Neural progenitor cell (in vitro differentiated cells): ENCODE results near the gene SLFNL1. TPM values are rescaled to one million over a fixed set of nuclear protein-coding genes. Genes with fewer than 3 reads are reported as not detected.

Experiments used
- DNase-seq: peaks from one replicate; pipeline ENCODE4 v3.0.0-alpha.2; 2016; ENCODE audit warnings: low spot score
- H2AFZ ChIP-seq: fragments of 200-600 bp; sonication (generic); replicated peaks from 2 replicates; pipeline ENCODE4 v1.6.1; 2016; ENCODE audit warnings: antibody characterized with exemption
- H3F3A ChIP-seq: fragments of 200-600 bp; sonication (generic); 2 replicates; pipeline ENCODE4 v1.6.1; 2016; ENCODE audit warnings: antibody characterized with exemption, low read depth
- H3K27ac ChIP-seq: fragments of 200-600 bp; sonication (generic); 2 replicates; pipeline ENCODE4 v1.5.1; 2016; ENCODE audit warnings: mild to moderate bottlenecking
- H3K27me3 ChIP-seq: fragments of 200-600 bp; sonication (generic); 2 replicates; pipeline ENCODE4 v1.6.1; 2016; ENCODE audit warnings: mild to moderate bottlenecking, moderate library complexity
- H3K36me3 ChIP-seq: fragments of 200-600 bp; sonication (generic); 2 replicates; pipeline ENCODE4 v1.5.1; 2016
- H3K4me1 ChIP-seq: fragments of 200-600 bp; sonication (generic); 2 replicates; pipeline ENCODE4 v1.6.1; 2016; ENCODE audit warnings: mixed run types
- H3K4me2 ChIP-seq: fragments of 200-600 bp; sonication (generic); 2 replicates; pipeline ENCODE4 v1.6.1; 2016
- H3K4me3 ChIP-seq: fragments of 200-600 bp; sonication (generic); 2 replicates; pipeline ENCODE4 v1.5.1; 2016
- H3K79me2 ChIP-seq: fragments of 200-600 bp; sonication (generic); 2 replicates; pipeline ENCODE4 v1.6.1; 2016; ENCODE audit warnings: low read depth
- H3K9ac ChIP-seq: fragments of 200-600 bp; sonication (generic); 2 replicates; pipeline ENCODE4 v1.6.1; 2016
- H3K9me3 ChIP-seq: fragments of 200-600 bp; sonication (generic); 2 replicates; pipeline ENCODE4 v1.5.1; 2016; ENCODE audit warnings: low read depth
- H4K20me1 ChIP-seq: fragments of 200-600 bp; sonication (generic); 2 replicates; pipeline ENCODE4 v1.6.1; 2016; ENCODE audit warnings: low read depth
- H3K27ac Mint-ChIP-seq: 3 replicates; pipeline ENCODE4 v1.8.0; 2021; ENCODE audit warnings: mixed read lengths
- H3K27me3 Mint-ChIP-seq: 2 replicates; pipeline ENCODE4 v1.8.0; 2022; ENCODE audit warnings: low read depth, mild to moderate bottlenecking, inconsistent platforms, moderate library complexity, mixed read lengths; ENCODE audit not compliant: insufficient read depth
- H3K36me3 Mint-ChIP-seq: 3 replicates; pipeline ENCODE4 v1.8.0; 2021; ENCODE audit warnings: mixed read lengths
- H3K4me1 Mint-ChIP-seq: 3 replicates; pipeline ENCODE4 v1.8.0; 2021; ENCODE audit warnings: mixed read lengths
- H3K4me3 Mint-ChIP-seq: 3 replicates; pipeline ENCODE4 v1.8.0; 2021; ENCODE audit warnings: mild to moderate bottlenecking, moderate library complexity, mixed read lengths
- H3K9me3 Mint-ChIP-seq: 3 replicates; pipeline ENCODE4 v1.8.0; 2020; ENCODE audit warnings: mixed read lengths
- EZH2 ChIP-seq: fragments of 200-600 bp; sonication (generic); IDR thresholded peaks from 2 replicates; pipeline ENCODE4 v1.6.1; 2017; ENCODE audit warnings: antibody characterized with exemption, mild to moderate bottlenecking, moderate library complexity
- EZH2phosphoT487 ChIP-seq: fragments of 200-600 bp; sonication (generic); IDR thresholded peaks from 2 replicates; pipeline ENCODE4 v1.6.1; 2017; ENCODE audit warnings: antibody characterized with exemption
- total RNA-seq: library from RNA; depleted of rRNA; stranded (reverse); fragments of >200 nt; gene quantifications from 2 replicates; pipeline ENCODE4 v1.2.3, GENCODE V29; 2015; ENCODE audit warnings: low replicate concordance
- TF ChIP-seq, protein P1 (sequence below): fragments of 200-600 bp; sonication (generic); IDR thresholded peaks from 2 replicates; pipeline ENCODE4 v1.5.1; 2017; ENCODE audit warnings: antibody characterized with exemption, mild to moderate bottlenecking

The SLFNL1 gene
- total RNA-seq, 1 donor from 2014 or later: not detected

DNA sequence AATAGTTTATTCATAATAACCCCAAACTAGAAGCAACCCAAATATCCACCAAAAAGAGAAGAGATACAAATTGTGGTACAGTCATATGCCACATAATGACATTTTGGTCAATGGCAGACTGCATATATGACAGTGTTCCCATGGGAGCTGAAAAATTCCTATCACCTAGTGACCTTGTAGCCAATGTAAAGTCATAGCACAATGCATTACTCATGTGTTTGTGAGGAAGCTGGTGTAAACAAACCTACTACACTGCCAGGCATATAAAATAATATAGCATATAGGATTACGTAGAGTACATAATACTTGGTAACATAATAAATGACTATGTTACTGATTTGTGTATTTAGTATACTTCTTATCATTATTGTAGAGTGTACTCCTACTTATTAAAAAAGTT lies 29.5 kb upstream of the SLFNL1 start:
- H3K36me3 ChIP-seq: peaks cover 4% of the 10 kb centered on the region
- peaks cover 33% of the 10 kb centered on the region for H3K36me3 Mint-ChIP-seq
- H3K9me3 Mint-ChIP-seq: no peaks in the 10 kb centered on the region
- H3K4me2 ChIP-seq: no peak overlapping the region
- H3K4me1 Mint-ChIP-seq: peaks cover 2% of the 10 kb centered on the region
- peaks cover 9% of the 10 kb centered on the region for H3K27me3 Mint-ChIP-seq
- no peak for DNase-seq
- TF ChIP-seq EZH2phosphoT487 (no peak), EZH2 (no peak)
- TF ChIP-seq, protein P1, sequence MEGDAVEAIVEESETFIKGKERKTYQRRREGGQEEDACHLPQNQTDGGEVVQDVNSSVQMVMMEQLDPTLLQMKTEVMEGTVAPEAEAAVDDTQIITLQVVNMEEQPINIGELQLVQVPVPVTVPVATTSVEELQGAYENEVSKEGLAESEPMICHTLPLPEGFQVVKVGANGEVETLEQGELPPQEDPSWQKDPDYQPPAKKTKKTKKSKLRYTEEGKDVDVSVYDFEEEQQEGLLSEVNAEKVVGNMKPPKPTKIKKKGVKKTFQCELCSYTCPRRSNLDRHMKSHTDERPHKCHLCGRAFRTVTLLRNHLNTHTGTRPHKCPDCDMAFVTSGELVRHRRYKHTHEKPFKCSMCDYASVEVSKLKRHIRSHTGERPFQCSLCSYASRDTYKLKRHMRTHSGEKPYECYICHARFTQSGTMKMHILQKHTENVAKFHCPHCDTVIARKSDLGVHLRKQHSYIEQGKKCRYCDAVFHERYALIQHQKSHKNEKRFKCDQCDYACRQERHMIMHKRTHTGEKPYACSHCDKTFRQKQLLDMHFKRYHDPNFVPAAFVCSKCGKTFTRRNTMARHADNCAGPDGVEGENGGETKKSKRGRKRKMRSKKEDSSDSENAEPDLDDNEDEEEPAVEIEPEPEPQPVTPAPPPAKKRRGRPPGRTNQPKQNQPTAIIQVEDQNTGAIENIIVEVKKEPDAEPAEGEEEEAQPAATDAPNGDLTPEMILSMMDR: no peak
- no peaks in the 10 kb centered on the region for H3K79me2 ChIP-seq
- no peaks in the 10 kb centered on the region for H4K20me1 ChIP-seq
- H3K27me3 ChIP-seq: no peaks in the 10 kb centered on the region
- H2AFZ ChIP-seq: no peak overlapping the region
- no peak overlapping the region for H3K27ac ChIP-seq
- H3K4me3 Mint-ChIP-seq: no peak overlapping the region
- H3F3A ChIP-seq: no peaks in the 10 kb centered on the region
- no peaks in the 10 kb centered on the region for H3K4me1 ChIP-seq
- H3K27ac Mint-ChIP-seq: no peak overlapping the region
- no peak overlapping the region for H3K9ac ChIP-seq
- no peak overlapping the region for H3K4me3 ChIP-seq
- no peaks in the 10 kb centered on the region for H3K9me3 ChIP-seq

DNA sequence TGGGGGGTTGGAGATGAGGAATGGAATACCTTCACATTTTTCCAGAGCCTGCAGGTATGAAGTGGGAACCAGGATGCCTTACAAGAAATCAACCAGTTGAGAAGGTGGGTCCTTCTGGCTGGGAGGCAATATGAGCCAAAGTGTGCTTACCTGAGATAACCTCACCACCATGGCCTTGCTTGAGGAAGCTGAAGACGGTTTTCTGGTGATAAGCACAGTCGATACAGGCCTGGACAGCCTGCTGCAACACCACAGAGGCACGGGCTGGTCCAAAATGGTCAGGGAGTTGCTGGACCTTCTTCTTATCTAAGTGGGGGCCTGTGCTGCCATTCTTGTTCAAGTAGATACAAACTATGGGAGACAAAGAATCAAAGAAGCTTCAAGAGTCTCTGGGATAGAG lies 27.0 kb upstream of the SLFNL1 start:
- Histone ChIP-seq H3F3A (no peaks in the 10 kb centered on the region), H3K4me3 (no peak overlapping the region), H2AFZ (no peak overlapping the region), H3K9me3 (no peaks in the 10 kb centered on the region), H3K27ac (no peak overlapping the region), H4K20me1 (no peaks in the 10 kb centered on the region), H3K4me1 (no peaks in the 10 kb centered on the region), H3K36me3 (no peaks in the 10 kb centered on the region), H3K9ac (no peak overlapping the region), H3K4me2 (no peak overlapping the region), H3K27me3 (no peaks in the 10 kb centered on the region), H3K79me2 (no peaks in the 10 kb centered on the region)
- TF ChIP-seq EZH2: no peak
- TF ChIP-seq, protein P1: no peak
- TF ChIP-seq EZH2phosphoT487: no peak
- H3K36me3 Mint-ChIP-seq: peaks cover 21% of the 10 kb centered on the region
- peaks cover 1% of the 10 kb centered on the region for H3K4me1 Mint-ChIP-seq
- H3K27ac Mint-ChIP-seq: no peak overlapping the region
- peaks cover 7% of the 10 kb centered on the region for H3K27me3 Mint-ChIP-seq
- no peak for DNase-seq
- no peaks in the 10 kb centered on the region for H3K9me3 Mint-ChIP-seq
- no peak overlapping the region for H3K4me3 Mint-ChIP-seq

DNA sequence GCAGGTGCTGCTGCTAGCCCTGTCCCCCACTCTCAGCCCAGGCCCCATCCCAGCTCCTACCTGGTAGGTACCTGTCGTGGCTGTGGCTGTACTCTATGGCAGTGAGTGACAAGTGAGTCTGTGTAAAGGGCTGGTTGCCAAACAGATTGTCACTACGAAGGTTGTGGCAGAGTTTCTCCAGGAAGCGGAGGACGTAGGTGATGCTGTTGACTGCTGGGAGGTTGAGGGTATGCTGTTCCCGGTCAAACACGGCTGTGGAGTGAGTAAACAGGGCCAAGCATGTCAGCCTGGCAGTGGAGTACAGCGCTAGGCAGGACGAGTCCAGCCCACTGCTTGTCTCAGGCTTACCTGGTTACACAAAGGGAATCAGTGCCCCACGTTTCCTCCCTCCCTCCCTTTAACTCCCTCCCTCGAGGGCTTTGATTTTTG lies 24.8 kb upstream of the SLFNL1 start:
- DNase-seq: no peak
- Mint-ChIP-seq H3K4me1 (no peaks in the 10 kb centered on the region), H3K27ac (no peak overlapping the region), H3K9me3 (no peaks in the 10 kb centered on the region), H3K36me3 (peaks cover 17% of the 10 kb centered on the region), H3K27me3 (peaks cover 7% of the 10 kb centered on the region), H3K4me3 (no peak overlapping the region)
- Histone ChIP-seq H3K4me3 (no peak overlapping the region), H3K4me1 (no peaks in the 10 kb centered on the region), H4K20me1 (no peaks in the 10 kb centered on the region), H3K9ac (no peak overlapping the region), H3K4me2 (no peak overlapping the region), H2AFZ (no peak overlapping the region), H3K79me2 (no peaks in the 10 kb centered on the region), H3K27ac (no peak overlapping the region), H3K9me3 (no peaks in the 10 kb centered on the region), H3F3A (no peaks in the 10 kb centered on the region), H3K36me3 (no peaks in the 10 kb centered on the region), H3K27me3 (no peaks in the 10 kb centered on the region)
- TF ChIP-seq, protein P1: no peak
- no peak for TF ChIP-seq EZH2
- TF ChIP-seq EZH2phosphoT487: no peak

DNA sequence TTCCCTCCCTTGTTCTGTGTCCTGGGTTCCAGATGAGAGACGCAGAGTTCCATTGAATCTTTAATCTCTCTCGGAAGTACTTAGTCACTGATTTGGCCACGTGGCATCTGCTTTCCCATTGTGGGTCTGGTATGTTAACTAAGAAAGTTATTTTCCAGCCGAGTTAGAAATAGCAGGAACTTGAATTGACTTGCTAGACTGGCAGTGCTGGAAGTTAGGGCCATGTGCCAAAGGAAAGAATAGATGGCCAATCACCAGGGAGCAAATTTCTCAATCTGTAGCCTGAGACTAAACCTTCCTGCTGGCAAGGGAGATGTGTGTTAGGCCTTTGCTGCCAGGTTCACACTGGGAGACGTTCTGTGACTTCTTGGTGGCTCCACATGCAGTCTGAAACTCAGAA lies 24.2 kb upstream of the SLFNL1 start:
- Mint-ChIP-seq H3K9me3 (no peaks in the 10 kb centered on the region), H3K27ac (no peak overlapping the region), H3K4me1 (no peaks in the 10 kb centered on the region), H3K4me3 (no peak overlapping the region), H3K27me3 (peaks cover 7% of the 10 kb centered on the region), H3K36me3 (peaks cover 20% of the 10 kb centered on the region)
- H3K4me2 ChIP-seq: no peak overlapping the region
- H3F3A ChIP-seq: no peaks in the 10 kb centered on the region
- no peak overlapping the region for H3K9ac ChIP-seq
- no peak overlapping the region for H2AFZ ChIP-seq
- H3K4me3 ChIP-seq: no peak overlapping the region
- no peaks in the 10 kb centered on the region for H3K4me1 ChIP-seq
- H3K9me3 ChIP-seq: no peaks in the 10 kb centered on the region
- no peak overlapping the region for H3K27ac ChIP-seq
- TF ChIP-seq EZH2phosphoT487: no peak
- TF ChIP-seq, protein P1: no peak
- no peak for TF ChIP-seq EZH2
- no peaks in the 10 kb centered on the region for H3K36me3 ChIP-seq
- H4K20me1 ChIP-seq: no peaks in the 10 kb centered on the region
- H3K27me3 ChIP-seq: no peaks in the 10 kb centered on the region
- no peak for DNase-seq
- no peaks in the 10 kb centered on the region for H3K79me2 ChIP-seq
